ENCODE measurements around the gene ABCA3.

- no peak for TF ChIP-seq CTCF (IDR thresholded peaks at IDR 0.05)
- TF ChIP-seq POLR2A (IDR thresholded peaks at IDR 0.05) = no peak
These were observed 30.2 kb upstream of the ABCA3 start for GRCh38 chr16:2370721-2371120.
